GM15510 (cell line): ENCODE results near the gene SEMA7A.

Experiments used
- POLR2A ChIP-seq: IDR thresholded peaks from 3 replicates; pipeline ENCODE4 v1.6.1; 2011; ENCODE audit warnings: borderline replicate concordance; ENCODE audit not compliant: insufficient read length; ENCODE audit errors: extremely low read depth

Gene SEMA7A, protein sequence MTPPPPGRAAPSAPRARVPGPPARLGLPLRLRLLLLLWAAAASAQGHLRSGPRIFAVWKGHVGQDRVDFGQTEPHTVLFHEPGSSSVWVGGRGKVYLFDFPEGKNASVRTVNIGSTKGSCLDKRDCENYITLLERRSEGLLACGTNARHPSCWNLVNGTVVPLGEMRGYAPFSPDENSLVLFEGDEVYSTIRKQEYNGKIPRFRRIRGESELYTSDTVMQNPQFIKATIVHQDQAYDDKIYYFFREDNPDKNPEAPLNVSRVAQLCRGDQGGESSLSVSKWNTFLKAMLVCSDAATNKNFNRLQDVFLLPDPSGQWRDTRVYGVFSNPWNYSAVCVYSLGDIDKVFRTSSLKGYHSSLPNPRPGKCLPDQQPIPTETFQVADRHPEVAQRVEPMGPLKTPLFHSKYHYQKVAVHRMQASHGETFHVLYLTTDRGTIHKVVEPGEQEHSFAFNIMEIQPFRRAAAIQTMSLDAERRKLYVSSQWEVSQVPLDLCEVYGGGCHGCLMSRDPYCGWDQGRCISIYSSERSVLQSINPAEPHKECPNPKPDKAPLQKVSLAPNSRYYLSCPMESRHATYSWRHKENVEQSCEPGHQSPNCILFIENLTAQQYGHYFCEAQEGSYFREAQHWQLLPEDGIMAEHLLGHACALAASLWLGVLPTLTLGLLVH

DNA sequence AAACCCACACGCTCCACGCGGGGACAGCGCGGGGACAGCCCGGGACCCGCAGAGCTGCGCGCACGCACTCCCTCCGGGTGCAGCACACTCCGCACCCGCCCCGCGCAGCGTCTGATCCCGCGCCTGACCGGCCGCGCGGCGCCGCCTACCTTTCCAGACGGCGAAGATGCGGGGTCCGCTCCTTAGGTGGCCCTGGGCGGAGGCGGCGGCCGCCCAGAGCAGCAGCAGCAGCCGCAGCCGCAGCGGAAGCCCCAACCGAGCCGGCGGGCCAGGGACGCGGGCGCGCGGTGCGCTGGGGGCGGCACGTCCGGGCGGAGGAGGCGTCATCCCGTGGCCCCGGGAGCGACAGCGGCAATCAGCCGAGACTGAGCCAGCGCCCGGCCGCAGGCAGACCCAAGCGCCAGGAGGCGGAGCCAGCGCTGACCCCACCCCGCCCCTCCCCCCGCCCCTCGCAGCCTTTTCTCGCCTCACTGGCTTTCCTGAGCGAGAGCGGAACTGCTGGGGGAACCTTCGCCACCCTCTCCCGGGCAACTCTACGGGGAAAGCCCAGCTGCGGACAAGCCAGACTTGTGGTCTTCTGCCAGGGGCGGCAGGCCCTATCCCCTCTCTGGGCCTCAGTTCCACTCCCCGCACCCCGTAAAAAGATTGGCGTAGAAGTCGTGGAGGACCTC lies at the start of gene SEMA7A:
SEMA7A (minus strand) TSS at position 367 of the 671 bp plus-strand sequence; CDS start at position 327, 40 bp downstream.
- TF ChIP-seq POLR2A = peak; percentile 99

DNA sequence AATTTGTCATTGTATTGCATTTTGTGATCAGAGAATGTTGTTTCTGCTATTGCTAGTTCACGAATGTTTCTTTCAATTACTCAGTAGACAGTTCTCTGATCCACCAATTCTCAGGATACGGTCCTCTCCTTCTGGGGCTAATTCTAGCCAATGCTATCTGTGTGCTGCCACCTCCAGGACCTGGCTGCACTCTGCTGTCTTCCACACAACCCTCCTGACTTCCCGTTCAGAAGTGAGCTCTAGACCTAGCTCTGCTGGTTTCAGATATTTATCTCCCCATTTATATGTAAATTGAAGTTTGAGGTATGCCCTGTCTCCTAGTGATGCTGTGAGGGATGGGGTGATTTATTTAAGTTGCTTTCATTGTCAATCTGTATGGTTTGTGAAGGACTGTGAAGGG lies 48.9 kb upstream of the SEMA7A start:
- no peak for TF ChIP-seq POLR2A

DNA sequence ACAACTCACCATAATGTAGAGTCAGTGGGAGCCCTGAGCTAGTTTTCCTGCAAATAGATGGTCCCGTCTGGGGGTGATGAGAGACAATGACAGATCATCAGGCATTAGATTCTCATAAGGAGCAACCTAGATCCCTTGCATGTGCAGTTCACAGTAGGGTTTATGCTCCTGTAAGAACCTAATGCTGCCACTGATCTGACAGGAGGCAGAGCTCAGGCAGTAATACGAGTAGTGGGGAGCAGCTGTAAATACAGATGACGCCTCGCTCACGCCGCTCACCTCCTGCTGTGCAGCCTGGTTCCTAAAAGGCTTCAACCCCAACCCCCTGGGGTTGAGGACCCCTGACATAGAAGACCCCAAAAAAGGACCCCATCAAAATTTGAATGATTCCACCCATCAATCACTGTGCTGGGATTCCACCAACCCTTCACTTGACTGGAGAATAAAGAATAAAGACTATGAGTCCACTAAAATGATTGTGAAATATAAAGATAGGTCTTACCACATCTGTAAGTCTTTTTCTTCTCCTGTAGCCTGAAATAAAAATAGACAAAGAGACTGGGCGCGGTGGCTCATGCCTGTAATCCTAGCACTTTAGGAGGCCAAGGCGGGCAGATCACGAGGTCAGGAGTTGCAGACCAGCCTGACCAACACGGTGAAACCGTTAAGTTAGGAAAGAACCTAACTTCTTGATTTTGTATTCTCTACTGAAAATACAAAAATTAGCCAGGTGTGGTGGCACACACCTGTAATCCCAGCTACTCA lies 37.1 kb upstream of the SEMA7A start:
- TF ChIP-seq POLR2A = no peak

DNA sequence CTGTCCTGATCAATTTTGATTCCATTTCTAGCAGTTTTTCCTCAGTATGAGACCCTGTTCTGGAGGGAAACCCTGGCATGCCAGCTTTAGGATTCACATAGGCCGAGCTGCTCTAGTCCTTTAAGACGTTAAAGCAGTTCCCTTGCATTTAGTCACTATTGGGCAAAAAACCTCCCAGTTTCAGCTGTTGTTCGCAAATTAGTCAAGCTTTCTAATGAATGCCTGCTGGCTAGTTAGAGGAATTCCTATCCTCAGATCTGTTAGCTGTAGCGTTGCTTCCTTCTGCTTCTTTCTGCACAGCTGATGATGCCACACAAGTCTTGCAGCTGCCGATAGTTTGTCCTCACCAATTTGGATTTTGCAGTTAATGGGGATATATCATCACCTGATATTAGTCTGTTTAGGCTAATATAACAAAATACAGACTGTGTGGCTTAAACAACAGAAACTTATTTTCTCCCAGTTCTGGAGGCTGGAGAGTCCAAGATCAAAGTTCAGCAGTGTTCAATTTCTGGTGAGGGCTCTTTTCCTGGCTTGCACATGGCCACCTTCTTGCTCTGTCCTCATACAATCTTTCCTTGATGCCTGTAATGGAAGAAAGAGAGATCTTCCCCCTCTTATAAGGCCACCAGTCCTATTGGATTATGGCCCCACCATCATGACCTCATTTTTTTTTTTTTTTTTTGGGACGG lies 34.7 kb upstream of the SEMA7A start:
- TF ChIP-seq POLR2A = no peak

DNA sequence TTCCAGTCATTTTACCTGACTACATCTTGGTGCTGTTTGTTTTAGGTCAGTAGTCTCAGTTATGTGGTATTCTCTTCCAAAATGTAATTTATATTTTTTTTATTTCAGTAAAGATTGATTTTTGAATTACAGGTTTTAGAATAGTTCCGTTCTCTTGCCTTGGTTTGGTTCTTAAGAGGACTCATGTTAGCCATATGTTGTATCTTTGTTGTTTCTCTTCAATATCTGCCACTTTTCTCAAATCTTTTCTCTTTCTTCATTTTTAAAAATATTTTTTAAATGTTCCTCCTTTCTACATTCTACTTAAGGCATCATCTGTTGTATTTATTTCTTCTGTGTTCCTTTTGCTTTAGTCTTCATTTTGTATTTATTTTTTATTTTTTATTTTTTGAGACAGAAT lies 32.8 kb upstream of the SEMA7A start:
- no peak for TF ChIP-seq POLR2A

DNA sequence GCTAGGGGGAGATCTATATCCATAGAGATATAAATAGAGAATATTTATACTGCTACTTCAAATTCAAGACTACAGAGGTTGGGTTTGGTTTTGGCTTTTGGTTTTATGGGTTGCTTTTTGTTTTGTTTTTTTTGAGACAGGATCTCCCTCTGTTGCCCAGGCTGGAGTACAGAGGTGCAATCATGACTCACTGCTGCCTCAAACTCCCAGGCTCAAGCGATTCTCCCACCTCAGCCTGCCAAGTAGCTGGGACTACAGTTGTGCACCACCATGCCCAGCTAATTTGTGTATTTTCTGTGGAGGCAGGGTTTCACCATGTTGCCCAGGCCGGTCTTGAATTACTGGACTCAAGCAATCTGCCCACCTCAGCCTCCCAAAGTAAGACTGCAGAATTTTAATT lies 31.1 kb upstream of the SEMA7A start:
- TF ChIP-seq POLR2A = no peak

DNA sequence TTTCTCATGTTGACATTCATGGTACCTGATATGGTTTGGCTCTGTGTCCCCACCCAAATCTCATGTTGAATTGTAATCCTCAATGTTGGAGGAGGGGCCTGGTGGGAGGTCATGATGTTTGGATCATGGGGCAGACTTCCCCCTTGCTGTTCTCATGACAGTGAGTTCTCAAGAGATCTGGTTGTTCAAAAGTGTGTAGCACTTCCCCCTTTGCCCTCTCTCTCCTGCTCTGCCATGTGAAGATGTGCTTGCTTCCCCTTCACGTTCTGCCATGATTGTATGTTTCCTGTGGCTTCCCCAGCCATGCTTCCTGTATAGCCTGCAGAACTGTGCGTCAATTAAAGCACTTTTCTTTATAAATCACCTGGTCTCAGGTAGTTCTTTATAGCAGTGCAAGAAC lies 30.5 kb upstream of the SEMA7A start:
- TF ChIP-seq POLR2A = no peak

DNA sequence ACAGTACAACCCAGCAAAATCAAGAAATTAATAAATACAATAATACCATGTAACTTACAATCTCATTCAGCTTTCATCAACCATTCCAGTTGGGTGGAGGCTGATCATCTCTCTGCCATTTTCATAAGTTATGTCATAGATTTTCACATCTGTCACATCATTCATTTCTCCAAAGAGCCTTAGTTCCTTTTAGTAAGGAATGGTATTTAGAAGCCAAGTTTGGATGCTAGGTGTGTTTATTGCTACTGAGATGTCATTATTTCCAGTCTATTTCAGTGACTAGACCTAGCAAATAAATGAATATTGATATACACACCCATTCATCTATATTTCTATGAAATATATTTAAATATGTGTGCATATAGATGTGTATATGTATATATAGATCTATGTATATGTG lies 29.9 kb upstream of the SEMA7A start:
- TF ChIP-seq POLR2A = no peak

DNA sequence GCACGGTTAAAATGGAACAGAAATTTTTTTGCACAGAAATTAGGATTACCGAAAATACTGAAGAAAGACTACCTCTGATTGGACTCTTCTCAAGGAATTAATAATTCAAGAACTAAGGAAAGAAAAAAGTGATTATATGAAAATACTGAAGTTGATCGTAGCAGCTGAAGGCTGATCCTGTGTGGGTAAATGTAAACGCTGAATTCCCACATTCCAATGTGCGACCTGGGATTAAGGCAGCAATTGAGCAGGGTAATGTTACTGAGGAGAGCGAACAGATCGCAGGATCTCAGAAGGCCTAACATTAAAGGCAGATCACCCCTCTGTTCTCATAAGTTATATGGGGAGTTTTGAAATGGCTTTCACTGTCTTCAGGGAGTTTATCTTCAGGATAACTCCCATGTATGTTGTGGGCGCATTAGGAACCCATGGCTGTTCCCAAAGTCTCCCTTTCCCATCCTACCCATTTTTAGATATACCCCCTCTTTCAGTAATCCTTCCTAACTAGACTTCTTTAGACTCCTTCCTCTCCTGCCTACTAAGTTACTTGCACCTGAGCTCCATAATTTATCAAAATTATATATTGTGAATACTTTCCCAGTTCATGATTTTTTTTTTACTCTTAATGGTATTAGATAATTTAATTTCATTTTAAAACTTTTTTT lies 28.2 kb upstream of the SEMA7A start:
- no peak for TF ChIP-seq POLR2A

DNA sequence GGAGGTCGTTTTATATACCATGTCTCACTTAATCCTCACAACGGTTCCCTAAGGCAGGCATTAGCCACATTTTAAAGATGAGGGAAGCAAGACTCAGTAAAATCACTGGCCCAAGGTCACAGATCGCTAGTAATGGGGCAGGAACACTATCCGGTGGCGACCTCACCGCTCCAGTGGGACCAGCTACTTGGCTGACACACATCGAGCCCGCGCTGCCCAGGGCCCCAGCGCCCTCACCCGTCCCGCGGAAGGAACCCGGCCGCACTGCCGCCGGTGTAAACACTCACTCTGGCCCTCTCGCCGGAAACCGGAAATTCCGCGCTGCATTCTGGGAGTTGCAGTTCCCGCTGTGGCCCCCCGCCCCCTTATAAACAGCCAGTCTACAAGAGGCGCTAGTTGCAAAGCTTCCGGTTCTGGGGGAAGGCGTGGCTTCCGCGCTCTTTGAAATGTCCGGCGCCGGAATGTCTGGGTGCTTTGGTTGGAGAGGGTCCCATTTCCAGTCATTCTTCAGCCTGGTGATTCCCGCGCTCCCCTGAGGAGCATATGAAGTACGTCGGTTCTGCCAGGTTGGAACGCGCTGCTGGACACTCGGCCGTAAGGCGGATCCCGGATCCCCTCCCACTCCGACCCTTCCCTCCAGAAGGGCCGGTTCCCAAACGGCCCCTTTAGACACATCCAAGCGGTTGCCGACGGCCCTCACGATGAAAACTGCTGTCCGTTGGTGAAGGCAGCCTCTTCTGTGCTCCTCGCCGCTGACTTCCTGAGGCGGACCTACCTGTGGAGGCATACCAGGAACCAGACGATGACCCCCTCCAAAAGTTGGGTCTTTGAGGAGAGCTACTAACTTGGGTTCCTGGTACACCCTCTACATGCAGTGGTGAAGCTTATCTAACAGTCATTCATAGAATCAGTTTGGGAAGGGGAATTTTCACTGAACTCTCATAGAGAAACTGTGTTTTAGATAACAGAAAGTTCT lies 27.4 kb upstream of the SEMA7A start, which contains the start of gene UBL7:
UBL7 (minus strand) TSS at position 290 of the 976 bp plus-strand sequence. CDS start 2,293 bp downstream, outside the sequence.
- TF ChIP-seq POLR2A = peak; percentile 95

DNA sequence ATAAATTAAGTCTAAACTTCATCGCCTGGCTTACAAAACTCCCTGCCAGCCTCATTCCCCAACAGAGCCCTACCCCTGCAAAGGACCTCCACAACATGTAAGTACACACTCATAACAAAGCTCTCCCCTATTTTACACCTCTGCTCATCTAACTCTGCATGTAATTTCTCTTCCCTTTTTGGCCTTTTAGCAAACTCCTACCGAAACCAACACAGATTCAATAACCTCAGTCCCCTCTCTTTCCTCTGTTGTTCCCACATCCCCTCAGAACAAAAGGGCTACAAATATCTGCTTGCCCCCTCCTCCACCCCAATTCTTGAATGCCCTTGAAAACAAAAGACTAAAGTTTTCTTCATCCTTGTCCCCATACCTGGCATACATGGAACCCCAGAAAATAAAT lies 26.5 kb upstream of the SEMA7A start:
- TF ChIP-seq POLR2A = no peak

DNA sequence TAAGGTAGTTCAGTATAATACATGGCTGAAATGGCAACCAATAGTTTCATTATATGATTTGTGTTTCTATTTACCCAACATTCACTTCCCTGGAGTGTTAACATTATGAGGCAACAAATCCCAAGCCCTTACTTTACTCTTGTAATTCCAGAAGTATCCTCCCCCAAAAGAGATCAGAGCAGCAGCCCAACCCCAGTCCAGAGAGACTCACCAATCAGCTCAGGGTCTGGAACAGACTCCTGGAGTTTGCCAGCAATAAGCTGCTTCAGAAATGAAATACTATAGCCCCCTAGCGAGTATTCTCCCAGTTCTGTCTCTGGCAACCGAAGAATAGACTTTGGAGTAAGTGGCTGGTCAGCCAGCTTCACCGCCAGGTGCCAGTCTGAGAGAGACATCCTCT lies 24.7 kb upstream of the SEMA7A start:
- TF ChIP-seq POLR2A = no peak
